Activated naive CD4-positive, alpha-beta T cell (primary cell): ENCODE measurements around the gene CASD1.

Experiments
- DNase-seq, 4 experiments: peaks; one replicate each; lab custom pipeline; 2025; lab: John Stamatoyannopoulos, UW

The CASD1 gene

DNA sequence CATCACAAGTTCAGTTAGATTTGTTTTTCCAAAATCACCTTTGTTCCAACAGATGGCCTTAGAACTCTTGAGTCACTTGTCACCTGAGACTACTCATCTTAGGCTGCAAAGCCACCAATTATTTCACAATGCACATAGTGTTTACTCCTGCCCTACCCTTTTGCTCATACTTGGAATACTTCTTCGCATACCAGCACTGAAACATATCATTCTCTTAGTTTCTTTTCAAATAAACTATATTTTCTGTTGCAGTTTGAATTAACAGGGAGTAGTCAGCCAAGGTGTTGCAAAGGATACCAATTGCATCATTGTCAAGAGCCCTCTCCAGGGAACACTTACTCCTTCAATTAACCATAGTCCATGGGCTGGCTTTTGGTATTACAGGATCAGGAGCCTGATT is 71.0 kb downstream of the CASD1 start:
- no peak for DNase-seq

DNA sequence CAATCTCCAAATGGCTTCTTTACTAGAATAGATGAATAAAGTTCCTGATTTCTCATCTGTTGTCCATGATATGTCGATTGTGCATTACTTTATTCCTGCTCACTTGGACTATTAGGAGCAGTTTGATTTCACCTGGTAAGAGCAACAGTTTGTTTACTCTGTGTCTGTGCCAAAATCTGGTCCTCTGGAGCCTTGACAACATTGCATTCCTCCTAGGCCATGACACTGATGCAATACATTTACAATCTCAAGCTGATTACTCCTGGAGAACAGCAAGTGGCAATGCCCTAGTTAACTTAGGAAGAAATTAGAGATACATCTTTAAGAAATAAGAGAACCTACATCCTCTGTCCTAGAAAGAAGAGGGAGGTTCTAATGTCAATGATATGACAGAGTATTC is 74.5 kb downstream of the CASD1 start:
- no peak for DNase-seq

DNA sequence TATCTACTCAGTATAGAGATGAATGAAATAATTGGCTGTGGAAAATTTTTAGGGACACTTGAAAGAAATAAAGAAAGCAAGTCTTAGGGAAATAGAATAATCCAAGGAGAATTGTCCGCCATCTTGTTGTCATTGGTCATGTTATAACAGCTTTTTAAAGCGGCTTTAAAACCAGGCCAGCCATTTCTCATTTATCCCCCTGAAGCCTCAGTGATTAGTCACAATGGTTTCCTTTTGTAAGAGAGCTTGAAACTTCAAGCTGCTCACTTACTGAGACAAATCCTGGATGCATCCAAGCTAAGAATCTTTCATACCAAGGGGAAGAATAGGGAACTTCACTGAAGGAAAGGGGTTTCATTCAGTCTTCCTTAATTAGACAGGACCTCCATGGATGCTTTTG is 78.5 kb downstream of the CASD1 start:
- no peak for DNase-seq

GRCh38 chr7:94590526-94591162 is 81.0 kb downstream of the CASD1 start:
- no peak for DNase-seq

DNA sequence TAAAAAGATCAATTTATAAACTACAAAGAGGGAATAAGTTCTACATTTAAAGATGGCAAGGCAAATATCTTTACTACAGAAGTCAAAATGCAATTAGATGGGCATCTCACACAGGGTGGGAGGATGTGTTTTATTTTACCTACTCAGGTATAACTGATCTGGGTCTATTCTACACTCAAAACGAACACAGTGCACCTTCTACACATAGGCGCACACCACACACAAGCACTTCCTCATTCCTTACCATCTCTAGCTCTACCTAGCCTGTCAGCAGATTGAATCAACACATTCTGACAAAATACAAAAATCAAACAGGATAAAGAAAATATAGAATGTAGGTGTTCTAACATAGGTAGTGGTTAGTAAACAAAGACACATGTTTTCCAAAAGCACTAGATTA is 81.6 kb downstream of the CASD1 start:
- no peak for DNase-seq

DNA sequence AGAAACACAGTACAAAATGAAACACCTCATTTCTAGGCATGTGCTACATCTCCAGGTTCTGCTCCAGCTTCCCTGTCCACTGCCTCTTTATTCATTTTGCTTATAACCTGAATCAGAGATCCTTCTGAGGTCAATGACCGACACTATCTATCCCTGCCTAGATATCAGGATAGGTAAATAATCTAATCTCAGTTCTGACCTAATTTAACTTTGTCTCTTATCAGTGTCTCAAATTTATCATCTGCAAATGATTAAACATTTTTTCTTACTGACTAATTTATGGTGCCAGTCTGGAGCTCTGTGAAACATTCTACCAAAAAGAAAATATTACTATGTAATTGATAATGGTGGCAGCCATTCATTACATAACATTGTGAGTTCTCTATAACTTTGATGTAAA is 85.3 kb downstream of the CASD1 start:
- no peak for DNase-seq

DNA sequence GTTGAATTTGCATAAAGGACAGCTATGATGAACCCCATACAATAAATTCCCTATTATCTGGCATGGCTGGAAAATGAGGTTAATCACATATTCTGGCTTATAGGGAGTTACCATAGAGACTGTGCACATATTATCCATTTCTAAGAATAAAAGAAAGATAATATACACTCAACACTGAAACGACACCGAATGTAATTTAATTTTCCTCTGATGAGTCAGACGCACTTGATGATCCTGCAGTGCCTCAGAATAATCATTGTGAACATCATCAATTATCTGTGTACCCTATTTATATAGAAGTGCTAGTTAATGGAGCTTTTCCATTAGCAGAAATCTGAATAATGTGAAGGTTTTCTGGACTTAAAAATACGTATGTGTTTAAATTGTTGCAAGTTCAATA is 86.1 kb downstream of the CASD1 start:
- DNase-seq, result no peak

- DNase-seq, result no peak
Observed at GRCh38 chr7:94600267-94600666, 90.7 kb downstream of the CASD1 start.

GRCh38 chr7:94602181-94602580 is 92.6 kb downstream of the CASD1 start:
- no peak for DNase-seq

- no peak for DNase-seq
Observed at GRCh38 chr7:94605031-94605430, 95.4 kb downstream of the CASD1 start.
